ENCODE measurements around the gene NR1D1. TPM values are rescaled to one million over a fixed set of nuclear protein-coding genes. Genes with fewer than 3 reads are reported as not detected.

The NR1D1 gene
- total and polyA plus RNA-seq, 2 of the 13 experiments (the other 11 are each of a cell fraction or from before 2014, with no cell fraction given) = 2.1 to 2.7 TPM

DNA sequence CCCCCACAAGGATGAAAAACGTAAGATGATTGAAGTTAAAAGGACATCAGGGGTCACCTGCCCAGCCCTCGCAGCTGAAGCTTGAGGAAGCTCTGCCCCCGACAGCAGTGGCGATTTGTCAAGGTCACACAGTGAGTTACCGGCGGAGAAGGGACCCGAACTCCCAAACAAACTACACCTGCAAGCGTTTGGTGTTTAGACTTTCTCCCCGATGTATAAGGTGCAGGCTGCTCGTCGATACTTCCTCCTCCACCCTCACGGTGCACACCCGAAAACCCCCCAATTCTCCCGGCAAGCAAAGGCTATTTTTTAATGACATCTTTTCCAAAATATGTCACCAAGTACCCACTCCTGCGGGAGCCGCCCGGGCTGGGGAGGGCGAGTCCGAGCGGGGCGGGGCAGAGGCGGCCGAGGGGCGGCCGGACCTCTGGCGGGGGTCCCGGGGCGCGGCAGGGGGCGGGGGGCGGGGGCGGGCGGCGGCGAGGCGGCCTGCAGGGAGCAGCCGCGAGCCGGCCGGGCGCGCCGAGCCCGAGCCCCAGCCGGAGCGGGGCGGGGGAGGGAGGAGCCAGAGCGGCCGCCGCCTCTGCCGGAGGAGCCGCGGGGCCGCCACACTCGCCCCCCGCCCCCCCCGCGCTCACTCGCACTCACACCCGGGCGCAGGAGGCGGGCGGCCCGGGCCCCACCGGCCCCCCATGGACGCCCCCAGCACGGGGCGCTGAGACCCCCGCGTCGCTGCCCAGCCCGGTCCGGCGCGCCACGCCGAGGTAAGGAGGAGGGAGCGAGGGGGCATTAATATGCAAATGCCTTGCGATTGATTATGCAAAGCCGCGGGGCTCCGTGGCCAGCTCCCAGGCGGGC lies 37.8 kb downstream of the NR1D1 start, which contains the start of gene THRA:
TSS of gene THRA (plus strand) at position 637 of the 858 bp plus-strand sequence. CDS start 11,524 bp downstream, outside the sequence.
- POLR2A ChIA-PET = interaction anchor here (0.6 to 4.2 kb wide), 11 partner anchors 8 to 77 kb away, joined by 3 to 29 read pairs (median 15); partner anchors contain the start of genes CASC3, MED24 and NR1D1
- peak within 1 kb of the TSS; percentile 68 for H3K27ac ChIP-seq (ENCODE audit: extremely low read length, insufficient read depth, low read length)
- TF ChIP-seq BRCA1 (CRISPR knock-in tag; IDR thresholded peaks at IDR 0.05) (no peak), MBD4 (IDR thresholded peaks at IDR 0.05; ENCODE audit: borderline replicate concordance, low read length) (no peak), ZNF709 (CRISPR knock-in tag; IDR thresholded peaks at IDR 0.05) (0 out of 2 replicates have a peak, but pooled peaks have one; percentile 22), ZNF354B (CRISPR knock-in tag; IDR thresholded peaks at IDR 0.05) (no peak), ZNF263 (CRISPR knock-in tag; IDR thresholded peaks at IDR 0.05) (peak; percentile 44; the same call in 1 of the 2 replicates), NR3C1 (CRISPR knock-in tag; IDR thresholded peaks at IDR 0.05) (no peak), PCBP1 (IDR thresholded peaks at IDR 0.05; ENCODE audit: borderline replicate concordance, low read depth, low read length) (no peak), ONECUT2 (CRISPR knock-in tag; IDR thresholded peaks at IDR 0.05) (0 out of 2 replicates have a peak, but pooled peaks have one; percentile 48), ZNF576 (CRISPR knock-in tag; IDR thresholded peaks at IDR 0.05) (no peak), ZNF607 (CRISPR knock-in tag; IDR thresholded peaks at IDR 0.05; ENCODE audit: borderline replicate concordance) (0 out of 2 replicates have a peak, but pooled peaks have one; percentile 8), ZNF564 (CRISPR knock-in tag; IDR thresholded peaks at IDR 0.05) (no peak), POGK (CRISPR knock-in tag; conservative IDR thresholded peaks at IDR 0.05) (0 out of 2 replicates have a peak, but pooled peaks have one; percentile 10), CEBPZ (IDR thresholded peaks at IDR 0.05; ENCODE audit: low read length) (no peak), NCOA1 (CRISPR knock-in tag; IDR thresholded peaks at IDR 0.05) (0 out of 2 replicates have a peak, but pooled peaks have one; percentile 33), ZNF788 (CRISPR knock-in tag; IDR thresholded peaks at IDR 0.05; ENCODE audit: borderline replicate concordance) (no peak)
- TF ChIP-seq, protein P1, sequence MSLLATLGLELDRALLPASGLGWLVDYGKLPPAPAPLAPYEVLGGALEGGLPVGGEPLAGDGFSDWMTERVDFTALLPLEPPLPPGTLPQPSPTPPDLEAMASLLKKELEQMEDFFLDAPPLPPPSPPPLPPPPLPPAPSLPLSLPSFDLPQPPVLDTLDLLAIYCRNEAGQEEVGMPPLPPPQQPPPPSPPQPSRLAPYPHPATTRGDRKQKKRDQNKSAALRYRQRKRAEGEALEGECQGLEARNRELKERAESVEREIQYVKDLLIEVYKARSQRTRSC (CRISPR knock-in tag; IDR thresholded peaks at IDR 0.05; ENCODE audit: low read depth) = no peak

More for the DNA sequence above, 37.8 kb downstream of the NR1D1 start, which contains the start of gene THRA:
- H3K9me3 ChIP-seq (ENCODE audit: low read length) = no peaks in the 10 kb centered on the region
- FAIRE-seq (peak; percentile 66), DNase-seq (ENCODE audit: low spot score) (no peak), ATAC-seq (peak; percentile 73)
- peaks cover 6% of the 10 kb centered on the region for H3K79me2 ChIP-seq (ENCODE audit: insufficient read depth, low read length)
- 1% methylated on average over 29 of the region's 83 CpGs for WGBS (ENCODE audit: low lambda C conversion rate)
- H3K27me3 ChIP-seq (ENCODE audit: control insufficient read depth in 1 of 2, insufficient read depth in 2 of 2, low read length in 2 of 2) = peaks cover 4 to 28% of the 10 kb centered on the region in 2 experiments; a peak in 4 of 5 replicates
- BruUV-seq (replicated peaks) = no TSS peak
- H3K9ac ChIP-seq (ENCODE audit: insufficient read depth, low read depth, low read length) = peak within 1 kb of the TSS; percentile 87
- no peaks in the 10 kb centered on the region for H4K20me1 ChIP-seq (ENCODE audit: insufficient read depth, low read length)
- H3K4me2 ChIP-seq (ENCODE audit: low read depth, low read length) = peak within 1 kb of the TSS; percentile 98
- peak within 1 kb of the TSS; percentile 56 for H2AFZ ChIP-seq (ENCODE audit: low read length)
- intact Hi-C loops (cut with micrococcal nuclease; ENCODE audit: unreplicated experiment) (loop anchor here (1.0 kb wide), 2 partner anchors 9 to 49 kb away; no protein-coding TSS in a partner anchor), in situ Hi-C loops (cut with HindIII; ENCODE audit: extremely low pct_ligation_motif_present, low pct_unique_long_range_greater_than_20kb) (no loop called here)
- no peaks in the 10 kb centered on the region for H3K36me3 ChIP-seq (replicated peaks in 1 of 2; ENCODE audit: control insufficient read depth in 1 of 2, insufficient read depth in 2 of 2, low read length in 2 of 2)
- H3K4me1 ChIP-seq (ENCODE audit: insufficient read depth, low read length) = peaks cover 75% of the 10 kb centered on the region
- H3K4me3 ChIP-seq (replicated peaks in 1 of 3; ENCODE audit: insufficient read depth in 1 of 3, low read depth in 2 of 3, low read length in 3 of 3) = peak within 1 kb of the TSS; percentile 92 to 99 (median 96)
- CTCF ChIA-PET (ENCODE audit: low intra/inter-chr PET ratio, low total read pairs) = interaction anchor here (0.8 to 3.0 kb wide), 4 partner anchors 12 to 106 kb away, joined by 3 to 25 read pairs (median 7); no protein-coding TSS in a partner anchor
